T follicular helper cell (primary cell): ENCODE results near the gene CLTB.
"Not testable (repeated sequence)": the region's sequence is repeated elsewhere in the genome, so short reads cannot be mapped to it uniquely, and the experiment has no call there.

ENCODE experiments used
- DNase-seq: peaks from one replicate; pipeline ENCODE4 v3.0.0-alpha.2; 2020; ENCODE audit warnings: low read depth
- total RNA-seq, 2 experiments: gene quantifications; one replicate each; lab custom pipeline; 2026; lab: John Stamatoyannopoulos, UW

CLTB gene
- total RNA-seq, result 39.0 to 58.6 reads per million in 2 experiments

DNA sequence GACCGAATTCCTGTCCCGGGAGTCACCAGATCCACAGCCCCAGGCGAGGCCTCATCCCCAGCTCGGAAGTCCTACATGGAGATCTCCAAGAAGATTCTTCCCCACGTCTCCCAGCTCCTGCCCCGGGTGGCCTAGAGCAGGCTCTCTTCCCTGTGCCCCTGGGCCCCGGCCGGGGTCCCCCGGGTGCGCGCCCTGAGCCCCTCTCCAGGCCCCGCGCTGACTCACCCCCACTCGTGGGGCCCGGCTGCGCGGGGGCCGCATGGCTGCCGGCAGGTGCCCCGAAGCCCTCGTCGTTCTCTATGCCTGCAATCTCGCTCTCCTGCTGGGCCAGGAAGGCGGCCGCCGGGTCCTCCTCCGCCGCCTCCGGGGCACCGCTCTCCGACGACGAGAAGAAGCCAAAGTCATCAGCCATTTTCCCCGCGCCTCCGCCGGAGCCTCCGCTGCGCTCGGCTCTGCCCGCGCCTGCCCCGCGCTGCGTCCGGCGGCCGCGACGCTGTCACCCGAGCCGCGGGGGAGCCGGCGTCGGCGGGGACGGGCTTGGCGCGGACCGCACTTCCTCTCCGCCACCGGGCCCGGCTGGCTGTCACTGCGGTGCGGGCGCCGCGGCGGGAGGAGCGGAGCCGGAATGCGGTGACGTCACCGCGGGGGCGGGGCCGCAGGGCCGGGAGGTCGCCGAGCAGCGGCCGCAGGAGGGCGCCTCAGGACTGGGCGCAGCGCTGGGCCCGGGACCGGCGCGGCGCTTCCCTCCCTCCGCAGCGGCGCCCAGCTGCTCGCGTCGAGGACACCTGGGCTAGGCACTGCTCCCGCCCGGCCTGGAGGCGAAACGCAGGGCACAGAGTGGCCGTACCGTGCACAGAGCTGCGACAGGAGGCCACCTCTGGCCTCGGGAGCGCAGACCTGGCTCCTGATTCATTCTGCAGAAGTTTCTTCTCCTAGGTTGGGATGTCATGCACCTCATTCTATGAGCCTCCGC lies at the start of gene CLTB:
Gene CLTB, minus strand, starts transcription at position 588 of the 973 bp plus-strand sequence. Its CDS starts 176 bp downstream, at position 412.
- peak; percentile 87 for DNase-seq

- no peak for DNase-seq
Measured at GRCh38 chr5:176463113-176463764, 46.9 kb upstream of the CLTB start.

DNA sequence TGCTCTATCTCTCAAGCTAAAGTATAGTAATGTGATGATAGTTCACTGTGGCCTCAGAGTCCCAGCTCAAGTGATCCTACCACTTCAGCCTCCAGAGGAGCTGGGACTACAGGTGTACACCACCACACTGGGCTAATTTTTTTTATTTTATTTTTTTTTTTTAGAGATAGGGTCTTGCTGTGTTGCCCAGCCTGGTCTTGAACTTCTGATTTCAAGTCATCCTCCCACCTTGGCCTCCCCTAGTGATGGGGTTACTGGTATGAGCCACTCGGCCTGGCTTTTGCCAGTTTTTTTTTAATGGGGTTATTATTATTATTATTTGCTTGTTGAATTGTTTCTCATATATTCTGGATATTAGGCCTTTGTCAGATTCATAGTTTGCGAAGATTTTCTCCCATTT lies 45.0 kb upstream of the CLTB start:
- DNase-seq, result no peak

DNA sequence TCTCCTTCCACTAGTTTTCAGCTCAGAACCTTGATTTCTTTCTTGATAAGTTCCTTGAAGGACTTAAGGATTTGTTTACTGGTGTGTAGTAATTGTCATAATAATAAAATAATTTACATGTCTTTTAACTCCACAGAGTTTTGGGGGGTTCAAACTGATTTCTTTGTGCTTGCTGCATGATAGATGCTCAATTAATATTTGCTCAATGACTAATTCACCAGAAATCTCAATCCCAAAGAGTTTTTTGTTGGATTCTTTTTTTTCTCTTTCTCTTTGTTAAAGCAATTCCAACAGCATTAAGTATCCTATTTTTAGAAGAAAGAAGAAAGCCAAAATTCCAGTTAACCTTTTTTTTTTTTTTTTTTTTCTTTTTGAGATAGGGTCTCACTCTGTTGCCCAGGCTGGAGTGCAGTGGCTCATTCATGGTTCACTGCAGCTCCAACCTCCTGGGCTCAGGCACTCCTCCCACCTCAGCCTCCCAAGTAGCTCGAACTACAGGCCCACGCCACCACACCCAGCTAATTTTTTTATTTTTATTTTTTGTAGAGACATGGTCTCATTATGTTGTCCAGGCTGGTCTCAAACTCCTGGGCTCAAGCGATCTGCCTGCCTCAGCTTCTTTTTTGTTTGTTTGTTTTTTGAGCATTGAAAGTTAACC lies 42.7 kb upstream of the CLTB start:
- no peak for DNase-seq

GRCh38 chr5:176454724-176455394 lies 38.5 kb upstream of the CLTB start:
- no peak for DNase-seq

DNA sequence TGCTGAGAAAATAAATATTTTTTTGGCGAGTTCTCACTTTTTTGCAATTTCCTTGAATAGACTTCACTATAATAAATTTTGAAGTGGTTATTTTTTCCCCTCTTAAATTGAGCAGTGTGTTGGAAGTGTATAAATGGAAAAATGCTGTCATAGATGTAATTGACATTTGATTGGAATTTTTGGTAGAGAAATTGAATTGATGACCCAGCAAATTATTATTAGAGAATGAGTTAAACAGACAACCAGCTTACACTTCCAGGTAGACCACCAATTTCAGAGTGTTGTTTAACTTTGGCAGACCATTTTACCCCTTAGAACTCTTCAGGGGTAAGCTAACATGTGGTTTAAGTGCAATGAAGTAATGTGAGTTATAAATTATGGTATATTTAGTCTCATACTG lies 33.7 kb upstream of the CLTB start:
- no peak for DNase-seq

DNA sequence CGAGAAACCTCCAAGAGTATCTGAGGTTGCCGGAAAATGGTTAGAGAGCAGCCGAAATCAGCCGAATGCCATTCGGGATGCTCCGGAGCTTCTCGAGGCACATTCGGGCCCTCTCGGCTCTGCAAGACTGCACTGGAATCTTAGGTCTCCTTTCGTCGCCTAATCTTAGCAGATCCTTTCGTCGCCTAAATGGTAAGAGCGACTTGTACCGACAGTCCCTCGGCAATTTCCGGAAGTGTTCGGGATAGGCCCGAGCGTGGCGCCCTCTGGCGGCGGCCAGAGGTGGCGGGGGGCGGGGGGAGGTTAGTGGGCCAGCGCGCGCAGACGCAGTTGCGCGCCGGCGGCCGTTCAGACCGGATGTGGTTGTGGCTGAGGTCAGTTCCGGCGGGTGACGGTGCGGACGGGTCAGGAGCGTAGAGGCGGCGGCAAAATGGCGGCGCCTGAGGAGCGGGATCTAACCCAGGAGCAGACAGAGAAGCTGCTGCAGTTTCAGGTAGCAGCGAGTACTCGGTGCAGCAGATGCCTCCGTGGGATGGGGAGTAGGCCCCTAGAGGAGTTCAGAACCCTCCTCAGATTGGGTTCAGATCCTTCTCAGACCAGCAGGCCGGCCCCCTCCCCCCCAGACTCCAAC lies 31.8 kb upstream of the CLTB start, which contains the start of gene FAF2:
Gene FAF2, plus strand, starts transcription at position 408 of the 631 bp plus-strand sequence. Its CDS starts 23 bp downstream, at position 431.
- DNase-seq, result peak; percentile 92

DNA sequence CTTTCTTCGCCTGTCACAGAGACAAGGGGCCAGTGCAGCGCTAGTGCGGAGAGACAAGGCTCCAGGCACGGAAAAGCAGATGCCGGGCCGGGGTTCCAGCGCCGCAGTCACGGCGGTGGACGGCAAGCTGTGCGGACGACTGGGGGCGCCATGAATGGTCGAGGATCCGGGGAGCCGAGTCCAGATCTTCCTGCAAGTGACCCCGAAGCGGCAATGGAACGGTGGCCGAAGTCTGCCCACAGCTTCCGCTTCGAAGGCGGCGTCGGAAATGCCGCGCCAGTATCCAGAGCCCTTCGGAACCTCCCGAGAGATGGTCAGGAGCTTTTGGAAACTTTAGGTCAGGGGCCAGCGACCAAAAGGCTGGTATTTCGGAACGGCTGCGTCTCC lies 31.2 kb upstream of the CLTB start:
- peak; percentile 4 for DNase-seq

- DNase-seq, result no peak
Measured at GRCh38 chr5:176446884-176447590, 30.7 kb upstream of the CLTB start.

DNA sequence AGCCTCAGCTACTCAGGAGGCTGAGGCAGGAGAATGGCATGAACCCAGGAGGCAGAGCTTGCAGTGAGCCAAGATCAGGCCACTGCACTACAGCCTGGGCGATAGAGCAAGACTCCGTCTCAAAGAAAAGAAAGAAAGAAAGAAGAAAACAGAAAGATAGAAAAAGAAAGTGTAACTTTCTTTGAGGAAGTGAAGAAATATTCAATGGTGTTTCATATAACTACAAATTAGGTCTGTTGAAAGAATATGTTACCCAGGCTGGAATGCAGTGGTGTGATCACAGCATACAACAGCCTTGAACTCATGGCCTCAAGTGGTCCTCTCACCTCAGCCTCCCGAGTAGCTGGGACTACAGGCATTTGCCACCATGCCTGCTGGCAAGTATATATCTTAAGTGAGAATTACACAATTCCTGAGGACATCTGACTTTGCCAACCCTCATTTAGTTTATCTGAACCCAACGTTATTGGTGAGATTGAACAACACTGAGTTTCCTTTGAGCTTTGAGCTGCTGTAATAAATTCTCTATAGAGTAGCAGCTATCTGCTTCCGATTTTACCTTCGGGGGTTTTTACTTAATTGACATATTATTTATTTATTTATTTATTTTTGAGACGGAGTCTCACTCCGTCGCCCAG lies 29.8 kb upstream of the CLTB start:
- no peak for DNase-seq

GRCh38 chr5:176444742-176445141 lies 28.4 kb upstream of the CLTB start:
- DNase-seq, result no peak

DNA sequence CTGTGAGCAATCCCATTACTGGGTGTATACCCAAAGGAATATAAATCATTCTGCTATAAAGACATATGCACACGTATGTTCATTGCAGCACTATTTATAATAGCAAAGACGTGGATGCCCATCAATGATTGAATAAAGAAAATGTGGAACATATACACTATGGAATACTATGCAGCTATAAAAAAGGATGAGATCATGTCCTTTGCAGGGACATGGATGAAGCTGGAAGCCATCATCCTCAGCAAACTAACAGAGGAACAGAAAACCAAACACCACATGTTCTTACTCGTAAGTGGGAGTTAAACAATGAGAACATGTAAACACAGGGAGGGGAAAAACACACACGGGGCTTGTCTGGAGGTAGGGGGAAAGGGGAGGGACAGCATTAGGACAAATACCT lies 26.6 kb upstream of the CLTB start:
- DNase-seq, result not testable (repeated sequence)

DNA sequence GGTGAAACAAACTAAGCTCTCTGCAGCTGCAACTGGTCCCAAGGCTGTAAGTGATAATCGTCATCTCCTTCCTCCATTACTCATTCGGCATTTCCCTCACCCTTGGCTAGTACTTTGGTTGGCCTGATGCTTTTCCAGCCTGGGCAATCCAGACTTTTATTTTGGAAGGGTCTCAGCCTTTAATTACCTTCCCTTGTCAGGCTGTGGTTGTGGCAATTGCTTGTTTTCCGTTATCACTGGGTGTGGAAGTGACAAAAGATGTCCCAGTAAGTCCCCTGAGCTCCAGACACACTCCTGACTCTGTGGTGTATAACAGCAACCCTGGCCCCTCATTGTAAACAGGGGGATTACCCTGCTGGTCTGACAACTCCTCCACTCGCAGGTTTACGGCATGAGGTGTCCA lies 25.6 kb upstream of the CLTB start:
- no peak for DNase-seq

GRCh38 chr5:176440927-176441706 lies 24.8 kb upstream of the CLTB start:
- no peak for DNase-seq

DNA sequence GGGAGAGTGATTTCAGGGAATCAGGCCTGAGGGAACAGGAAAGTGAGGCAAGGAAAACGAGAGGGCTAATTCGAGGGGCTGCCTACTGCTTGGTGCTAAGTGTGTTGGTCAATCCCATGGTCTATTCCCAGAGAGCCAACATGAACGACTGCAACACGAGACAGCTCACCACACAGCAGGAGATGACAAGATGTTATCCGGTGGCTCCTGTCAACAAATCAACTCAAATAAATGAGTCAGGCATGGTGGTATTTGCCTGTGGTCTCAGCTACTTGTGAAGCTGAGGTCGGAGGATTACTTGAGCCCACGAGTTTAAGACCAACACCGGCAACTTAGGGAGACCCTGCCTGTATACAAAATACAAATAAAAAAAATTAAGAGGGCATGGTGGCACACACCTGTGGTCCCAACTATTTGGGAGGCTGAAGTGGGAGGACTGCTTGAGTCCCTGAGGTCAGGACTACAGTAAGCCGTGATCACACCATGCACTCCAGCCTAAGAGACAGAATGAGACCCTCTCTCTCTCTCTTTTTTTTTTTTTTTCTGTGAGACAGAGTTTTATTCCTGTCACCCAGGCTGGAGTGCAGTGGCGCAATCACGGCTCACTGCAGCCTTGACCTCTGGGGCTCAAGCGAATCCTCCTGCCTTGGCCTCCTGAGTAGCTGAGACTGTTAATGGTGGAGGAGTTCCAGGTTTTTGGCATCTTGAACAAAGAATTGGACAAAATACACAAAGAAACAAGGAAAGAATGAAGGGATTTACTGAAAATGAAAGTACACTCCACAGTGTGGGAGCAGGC lies 22.8 kb upstream of the CLTB start:
- DNase-seq, result no peak

DNA sequence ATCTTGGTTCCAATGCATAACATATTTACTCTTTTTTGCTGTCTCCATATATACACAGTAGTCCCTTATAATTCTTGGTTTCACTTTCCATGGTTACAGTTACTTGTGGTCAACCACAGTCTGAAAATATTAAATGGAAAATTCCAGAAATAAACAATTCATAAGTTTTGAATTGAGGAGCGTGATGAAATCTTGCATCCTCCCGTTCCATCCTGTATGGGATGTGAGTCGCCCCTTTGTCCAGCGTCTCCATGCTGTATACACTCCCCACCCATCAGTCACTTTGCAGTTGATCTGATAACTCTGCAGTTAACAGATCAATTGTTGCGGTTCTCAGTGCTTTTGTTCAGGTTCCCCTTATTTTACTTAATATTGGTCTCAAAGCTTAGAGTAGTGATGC lies 20.3 kb upstream of the CLTB start:
- no peak for DNase-seq

DNA sequence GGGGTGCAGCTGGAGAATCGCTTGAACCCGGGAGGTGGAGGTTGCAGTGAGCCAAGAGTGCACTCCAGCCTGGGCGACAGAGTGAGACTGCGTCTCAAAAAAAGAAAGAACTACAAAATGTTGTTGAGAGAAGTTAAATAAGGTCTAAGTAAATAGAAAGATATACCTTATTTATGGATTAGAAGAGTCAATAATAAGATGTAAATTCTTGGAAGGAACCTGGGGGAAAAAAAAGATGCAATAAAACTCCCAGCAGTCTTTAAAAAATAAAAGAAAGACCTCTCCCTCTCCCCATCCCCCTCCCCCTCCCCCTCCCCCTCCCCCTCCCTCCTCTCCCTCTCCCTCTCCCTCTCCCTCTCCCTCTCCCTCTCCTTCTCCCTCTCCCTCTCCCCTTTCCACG lies 16.4 kb upstream of the CLTB start:
- no peak for DNase-seq

- DNase-seq, result no peak
Measured at GRCh38 chr5:176429972-176430371, 13.6 kb upstream of the CLTB start.

DNA sequence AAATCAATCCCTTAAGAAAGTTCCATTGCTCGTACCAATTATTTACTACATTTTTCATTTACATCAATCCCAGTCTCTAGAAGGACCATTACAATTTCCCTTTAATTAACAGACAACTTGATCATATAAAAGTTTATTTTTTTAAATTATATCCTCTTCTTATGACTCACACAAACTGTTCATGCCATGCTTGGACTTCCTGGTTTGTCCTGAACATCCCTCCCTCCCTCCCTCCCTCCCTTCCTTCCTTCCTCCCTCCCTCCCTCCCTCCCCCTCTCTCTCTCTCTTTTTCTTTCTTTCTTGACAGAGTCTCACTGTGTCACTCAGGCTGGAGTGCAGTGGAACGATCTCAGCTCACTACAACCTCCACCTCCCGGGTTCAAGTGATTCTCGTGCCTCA lies 11.6 kb upstream of the CLTB start:
- DNase-seq, result no peak
